NCI-H1436 (cell line): ENCODE results near the gene BACH2.
"Not testable (repeated sequence)": the region's sequence is repeated elsewhere in the genome, so short reads cannot be mapped to it uniquely, and the experiment has no call there.

Experiments used
- DNase-seq: peaks from one replicate; lab custom pipeline; 2025; lab: John Stamatoyannopoulos, UW

Gene BACH2

GRCh38 chr6:90296341-90297114 lies at the start of gene BACH2:
TSS of gene BACH2 (minus strand) at chr6:90296843. CDS start at chr6:90008844, 287,999 bp downstream.
- DNase-seq: peak; percentile 82

GRCh38 chr6:90343576-90343975 lies 46.9 kb upstream of the BACH2 start:
- no peak for DNase-seq

GRCh38 chr6:90338409-90338808 lies 41.8 kb upstream of the BACH2 start:
- DNase-seq: no peak

DNA sequence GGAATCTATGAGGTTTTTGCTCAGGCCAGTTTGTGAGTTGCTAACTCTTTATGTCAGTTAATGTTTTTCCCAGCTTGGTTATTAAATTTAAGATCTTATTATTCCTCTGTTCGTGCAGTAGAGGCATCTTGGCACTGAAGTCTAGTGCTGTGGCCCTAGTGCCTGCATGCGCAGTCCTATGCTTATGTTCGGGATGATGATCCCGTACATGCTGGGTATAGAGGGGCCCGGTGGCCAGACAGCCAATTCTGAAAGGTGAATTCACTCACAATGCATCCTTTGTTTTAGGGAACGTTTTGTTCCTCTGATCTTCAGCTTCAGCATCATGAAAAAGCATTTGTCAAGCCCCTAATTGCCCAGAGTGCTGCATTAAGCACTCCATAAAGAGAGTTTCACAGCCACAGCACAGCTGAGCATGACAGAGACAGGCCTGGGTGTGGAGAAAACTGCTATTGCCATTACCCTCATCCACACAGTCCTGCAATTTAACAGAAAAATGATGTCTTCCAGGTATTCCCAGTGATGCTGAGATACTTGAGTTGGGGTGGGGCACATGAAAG lies 39.8 kb upstream of the BACH2 start:
- DNase-seq: no peak

- DNase-seq: no peak
Measured at GRCh38 chr6:90333928-90334327, 37.3 kb upstream of the BACH2 start.

DNA sequence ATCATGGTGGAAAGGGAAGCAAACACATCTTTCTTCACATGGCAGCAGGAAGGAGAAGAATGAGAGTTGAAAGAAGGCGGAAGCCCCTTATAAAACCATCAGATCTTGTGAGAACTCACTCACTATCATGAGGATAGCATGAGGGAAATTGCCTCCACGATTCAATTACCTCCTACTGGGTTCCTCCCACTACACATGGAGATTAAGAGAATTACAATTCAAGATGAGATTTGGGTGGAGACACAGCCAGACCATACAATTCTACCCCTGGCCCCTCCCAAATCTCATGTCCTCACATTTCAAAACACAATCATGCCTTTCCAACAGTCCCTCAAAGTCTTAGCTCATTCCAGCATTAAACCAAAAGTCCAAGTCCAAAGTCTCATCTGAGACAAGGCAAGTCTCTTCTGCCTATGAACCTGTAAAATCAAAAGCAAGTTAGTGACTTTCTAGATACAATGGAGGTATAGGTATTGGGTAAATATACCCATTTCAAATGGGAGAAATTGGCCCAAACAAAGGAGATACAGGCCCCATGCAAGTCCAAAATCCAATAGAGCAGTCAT lies 36.4 kb upstream of the BACH2 start:
- not testable (repeated sequence) for DNase-seq

- no peak for DNase-seq
Measured at GRCh38 chr6:90329386-90330077, 32.9 kb upstream of the BACH2 start.

GRCh38 chr6:90328004-90328403 lies 31.4 kb upstream of the BACH2 start:
- DNase-seq: no peak

DNA sequence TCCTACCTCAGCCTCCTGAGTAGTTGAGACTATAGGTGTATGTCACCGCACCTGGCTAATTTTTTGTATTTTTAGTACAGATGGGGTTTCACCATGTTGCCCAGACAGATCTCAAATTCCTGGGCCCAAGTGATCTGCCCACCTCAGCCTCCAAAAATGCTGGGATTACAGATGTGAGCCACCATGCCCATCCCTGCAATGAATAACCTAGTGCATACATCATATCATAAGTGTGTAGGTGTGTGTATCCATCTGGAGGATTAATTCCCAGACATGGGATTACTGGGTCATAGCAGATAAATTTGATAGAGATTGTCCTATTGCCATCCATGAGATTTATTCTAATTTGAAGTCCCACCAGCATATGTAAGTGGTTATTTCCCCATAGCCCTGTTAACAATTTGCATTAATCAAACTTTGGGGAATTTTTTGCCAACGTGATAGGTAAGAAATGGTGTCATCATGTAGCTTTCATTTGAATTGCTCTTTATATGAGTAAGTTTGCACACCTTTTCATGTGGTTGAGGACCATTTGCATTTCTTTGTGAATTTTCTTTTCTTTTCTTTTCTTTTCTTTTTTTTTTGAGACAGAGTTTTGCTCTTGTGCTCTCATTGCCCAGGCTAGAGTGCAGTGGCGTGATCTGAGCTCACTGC lies 29.9 kb upstream of the BACH2 start:
- no peak for DNase-seq

GRCh38 chr6:90323706-90324105 lies 27.1 kb upstream of the BACH2 start:
- no peak for DNase-seq

- DNase-seq: no peak
Measured at GRCh38 chr6:90322976-90323474, 26.4 kb upstream of the BACH2 start.

- no peak for DNase-seq
Measured at GRCh38 chr6:90319979-90320685, 23.5 kb upstream of the BACH2 start.

GRCh38 chr6:90319044-90319443 lies 22.4 kb upstream of the BACH2 start:
- no peak for DNase-seq

DNA sequence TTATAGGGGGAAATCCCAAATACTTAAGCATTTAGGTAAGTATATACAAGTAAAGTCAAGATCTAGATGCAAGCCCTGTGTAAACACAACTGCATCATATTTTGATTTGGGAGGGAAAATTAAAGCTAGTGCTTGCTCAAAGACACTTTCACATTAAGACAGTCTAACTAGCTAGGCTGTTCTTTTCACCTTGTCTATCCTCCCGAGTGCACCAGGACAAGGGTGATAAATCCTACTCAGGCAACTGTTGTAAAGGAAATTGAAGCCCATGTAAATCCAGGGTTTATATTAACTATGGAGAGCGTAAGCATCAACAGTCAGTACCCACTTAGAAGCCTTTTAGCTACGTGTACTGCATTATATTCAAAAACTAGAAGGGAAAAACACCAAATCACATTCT lies 19.3 kb upstream of the BACH2 start:
- DNase-seq: no peak

DNA sequence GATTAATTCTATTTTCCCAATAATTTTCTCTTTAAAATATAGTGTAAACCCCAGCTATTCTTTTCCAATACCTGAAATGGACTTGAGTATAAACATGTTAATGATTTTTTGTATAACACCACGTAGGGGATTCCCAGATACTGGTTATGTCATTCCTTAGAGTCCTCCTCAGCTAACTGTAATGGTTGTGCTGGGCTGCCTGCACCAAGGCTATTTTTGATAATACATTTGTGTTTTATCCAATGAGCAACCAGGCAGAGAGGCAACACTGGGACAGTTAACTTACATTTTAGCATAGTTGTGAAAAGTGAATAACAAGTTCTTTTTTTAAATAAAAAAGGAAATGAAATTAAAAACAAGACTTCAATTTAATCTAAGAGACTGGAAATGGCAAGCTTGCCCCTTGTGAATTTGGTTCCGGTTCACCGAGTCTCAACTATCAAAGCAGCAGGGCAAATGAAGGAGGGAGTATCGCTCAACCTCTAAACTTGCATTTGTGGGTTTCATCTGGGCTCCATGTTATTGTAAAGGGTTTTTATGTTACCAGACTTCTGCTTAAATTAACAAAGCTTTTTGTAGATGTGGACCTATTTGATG lies 18.8 kb upstream of the BACH2 start:
- no peak for DNase-seq

GRCh38 chr6:90314514-90314913 lies 17.9 kb upstream of the BACH2 start:
- DNase-seq: no peak

- DNase-seq: no peak
Measured at GRCh38 chr6:90311569-90311968, 14.9 kb upstream of the BACH2 start.

GRCh38 chr6:90305800-90306448 lies 9.3 kb upstream of the BACH2 start:
- DNase-seq: no peak

GRCh38 chr6:90304308-90304707 lies 7.7 kb upstream of the BACH2 start:
- no peak for DNase-seq

- no peak for DNase-seq
Measured at GRCh38 chr6:90303039-90303438, 6.4 kb upstream of the BACH2 start.

DNA sequence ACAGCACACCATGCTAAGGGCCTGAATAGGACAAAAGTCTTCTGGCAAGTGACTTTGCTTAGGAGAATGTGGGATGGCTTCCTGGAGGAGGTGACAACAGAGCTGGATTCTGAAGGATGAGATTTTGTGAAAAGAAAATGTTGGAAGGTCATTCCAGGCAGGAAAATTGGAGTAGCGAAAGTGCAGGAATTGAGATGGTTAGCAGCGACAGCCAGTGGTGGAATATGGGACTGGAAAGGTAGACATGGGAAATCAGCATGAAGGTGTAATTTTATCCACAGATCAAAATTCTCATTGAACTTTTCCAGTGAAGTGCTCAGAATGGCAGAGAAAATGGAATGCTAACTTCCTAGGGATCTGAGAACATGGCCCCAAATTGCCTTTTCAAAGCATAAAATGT lies 5.7 kb upstream of the BACH2 start:
- no peak for DNase-seq
